ENCODE results near the gene RNASET2. TPM values are rescaled to one million over a fixed set of nuclear protein-coding genes. Genes with fewer than 3 reads are reported as not detected.

RNASET2 gene
- total and polyA plus RNA-seq, 2 donors from 2014 or later, result 50.7 to 69.0 TPM

GRCh38 chr6:166927935-166928643, 28.3 kb downstream of the RNASET2 start:
- Histone ChIP-seq H3K27ac (ENCODE audit: low read depth in 2 of 2, low read length in 2 of 2) (no peak overlapping the region), H3K9me3 (ENCODE audit: control insufficient read depth in 2 of 3, insufficient read depth in 1 of 3, low read length in 3 of 3) (no peaks in the 10 kb centered on the region), H3K4me3 (ENCODE audit: low read length in 3 of 3) (no peak overlapping the region), H3K27me3 (ENCODE audit: control insufficient read depth, insufficient read depth, low read length) (no peaks in the 10 kb centered on the region), H3K9ac (ENCODE audit: low read length in 3 of 3) (no peak overlapping the region), H3K36me3 (ENCODE audit: control insufficient read depth in 2 of 3, insufficient read depth in 3 of 3, low read length in 3 of 3) (peaks cover 0 to 2% (median 0%) of the 10 kb centered on the region in 3 donors), H3K4me1 (ENCODE audit: control insufficient read depth in 2 of 3, insufficient read depth in 2 of 3, low read depth in 1 of 3, low read length in 3 of 3) (no peaks in the 10 kb centered on the region)
- DNase-seq, result no peak
- intact Hi-C loops (cut with DNase I), result no loop called here
- no peak for TF ChIP-seq CTCF (IDR thresholded peaks at IDR 0.05; ENCODE audit: borderline replicate concordance, extremely low read depth, insufficient read depth)
- FAIRE-seq, result no peak

- FAIRE-seq, result no peak
- no peak for TF ChIP-seq CTCF (IDR thresholded peaks at IDR 0.05; ENCODE audit: borderline replicate concordance, extremely low read depth, insufficient read depth)
- H3K9me3 ChIP-seq (ENCODE audit: control insufficient read depth in 2 of 3, insufficient read depth in 1 of 3, low read length in 3 of 3), result no peaks in the 10 kb centered on the region
- intact Hi-C loops (cut with DNase I), result no loop called here
- peaks cover 0 to 2% (median 0%) of the 10 kb centered on the region in 3 donors for H3K36me3 ChIP-seq (ENCODE audit: control insufficient read depth in 2 of 3, insufficient read depth in 3 of 3, low read length in 3 of 3)
- H3K4me1 ChIP-seq (ENCODE audit: control insufficient read depth in 2 of 3, insufficient read depth in 2 of 3, low read depth in 1 of 3, low read length in 3 of 3), result no peaks in the 10 kb centered on the region
- no peaks in the 10 kb centered on the region for H3K27me3 ChIP-seq (ENCODE audit: control insufficient read depth, insufficient read depth, low read length)
- H3K27ac ChIP-seq (ENCODE audit: low read depth in 2 of 2, low read length in 2 of 2), result no peak overlapping the region
- no peak for DNase-seq
- no peak overlapping the region for H3K4me3 ChIP-seq (ENCODE audit: low read length in 3 of 3)
- H3K9ac ChIP-seq (ENCODE audit: low read length in 3 of 3), result no peak overlapping the region
Observed at GRCh38 chr6:166927240-166927934, 29.0 kb downstream of the RNASET2 start.

DNA sequence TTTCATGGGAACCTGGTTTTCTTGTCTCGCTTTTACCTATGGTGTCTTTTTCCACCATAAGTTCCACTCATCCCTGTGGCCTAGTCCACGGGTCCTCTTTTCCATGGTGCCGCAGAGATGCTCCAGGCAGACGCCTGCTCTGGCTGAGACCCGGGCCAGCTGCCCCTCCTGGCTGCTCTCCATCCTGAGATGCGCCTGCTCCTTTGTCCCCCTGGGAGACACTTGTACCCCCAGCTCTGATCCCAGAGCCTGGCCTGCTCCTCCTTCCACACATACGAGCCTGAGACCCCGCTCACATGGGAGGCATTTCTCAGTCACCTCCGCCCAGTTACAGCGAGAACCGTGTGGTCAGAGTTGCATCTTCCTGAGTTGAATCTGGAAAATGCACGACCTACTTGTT, 29.6 kb downstream of the RNASET2 start:
- Histone ChIP-seq H3K9ac (ENCODE audit: low read length in 3 of 3) (no peak overlapping the region), H3K4me1 (ENCODE audit: control insufficient read depth in 2 of 3, insufficient read depth in 2 of 3, low read depth in 1 of 3, low read length in 3 of 3) (no peaks in the 10 kb centered on the region), H3K36me3 (ENCODE audit: control insufficient read depth in 2 of 3, insufficient read depth in 3 of 3, low read length in 3 of 3) (peaks cover 0 to 2% (median 0%) of the 10 kb centered on the region in 3 donors), H3K9me3 (ENCODE audit: control insufficient read depth in 2 of 3, insufficient read depth in 1 of 3, low read length in 3 of 3) (no peaks in the 10 kb centered on the region), H3K4me3 (ENCODE audit: low read length in 3 of 3) (no peak overlapping the region), H3K27ac (ENCODE audit: low read depth in 2 of 2, low read length in 2 of 2) (no peak overlapping the region), H3K27me3 (ENCODE audit: control insufficient read depth, insufficient read depth, low read length) (no peaks in the 10 kb centered on the region)
- FAIRE-seq (no peak), DNase-seq (no peak)
- no peak for TF ChIP-seq CTCF (IDR thresholded peaks at IDR 0.05; ENCODE audit: borderline replicate concordance, extremely low read depth, insufficient read depth)
- intact Hi-C loops (cut with DNase I), result no loop called here

All from kidney (tissue), 14 donors.